AG04450 (cell line): ENCODE data around the gene EPS8L3. TPM values are rescaled to one million over a fixed set of nuclear protein-coding genes. Genes with fewer than 3 reads are reported as not detected.
A peak's percentile ranks its signal among the peaks of the same experiment; 100 is the strongest.
"Not testable (repeated sequence)": the region's sequence is repeated elsewhere in the genome, so short reads cannot be mapped to it uniquely, and the experiment has no call there.

Source experiments
- CTCF ChIA-PET: fragments of 300-600, 350-600 bp; formaldehyde crosslinking; extraction: SDS; loops from one replicate; lab custom pipeline; 2022; ENCODE audit warnings: antibody characterized with exemption, inconsistent platforms; lab: Charles Lee
- POLR2A ChIA-PET: fragments of 350-600 bp; formaldehyde crosslinking; extraction: SDS; loops from one replicate; lab custom pipeline; 2021; ENCODE audit warnings: antibody characterized with exemption, inconsistent platforms; lab: Yijun Ruan, JAX
- DNase-seq: peaks from one replicate; pipeline ENCODE4 v3.0.0-alpha.2; 2011; ENCODE audit warnings: low read depth, low spot score
- H3K27ac ChIP-seq: one replicate; pipeline ENCODE4 v1.5.1; 2012; ENCODE audit warnings: low read depth, low read length, control low read depth
- H3K27me3 ChIP-seq: one replicate; pipeline ENCODE4 v1.6.0; 2012; ENCODE audit warnings: low read length; ENCODE audit not compliant: control insufficient read depth, insufficient read depth
- H3K4me3 ChIP-seq: 2 replicates; pipeline ENCODE4 v1.5.1; 2011; ENCODE audit warnings: mild to moderate bottlenecking, low read depth, low read length, control low read depth
- H3K9me3 ChIP-seq: 2 replicates; pipeline ENCODE4 v1.5.1; 2012; ENCODE audit warnings: low read length; ENCODE audit not compliant: control insufficient read depth, insufficient read depth
- polyA plus RNA-seq: library from polyadenylated mRNA; depleted of rRNA; stranded (reverse); fragments of >200 nt; gene quantifications from 2 replicates; pipeline ENCODE4 v1.2.3, GENCODE V29; 2011
- TF ChIP-seq, protein P1 (sequence below): IDR thresholded peaks from 2 replicates; pipeline ENCODE4 v1.5.1; 2011; ENCODE audit warnings: low read depth, low read length, control low read depth, inconsistent platforms

The EPS8L3 gene
- polyA plus RNA-seq, 1 experiment = not detected

DNA sequence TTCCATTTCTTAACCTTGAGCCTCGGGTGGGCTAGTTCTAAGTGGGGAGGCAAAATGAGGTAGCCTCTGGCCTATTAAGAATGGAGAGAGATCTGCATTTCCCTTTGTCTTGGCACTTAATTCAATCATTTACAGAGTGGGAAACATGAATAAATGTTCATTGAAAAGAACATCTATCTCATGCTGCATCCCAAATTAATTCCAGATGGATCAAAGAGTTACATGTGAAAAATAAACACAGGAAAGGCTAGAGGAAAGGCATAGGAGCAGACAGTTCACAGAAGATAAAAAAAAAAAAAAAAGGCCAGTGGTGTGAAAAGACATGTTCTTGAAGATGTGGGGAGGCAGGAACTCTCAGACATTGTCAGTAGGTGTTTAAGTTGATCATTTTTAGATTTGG lies 35.7 kb upstream of the EPS8L3 start:
- Histone ChIP-seq H3K4me3 (no peak overlapping the region), H3K27ac (no peak overlapping the region), H3K9me3 (no peaks in the 10 kb centered on the region; the same call in 1 of the 2 replicates), H3K27me3 (no peaks in the 10 kb centered on the region)
- CTCF ChIA-PET = interaction anchor here (0.7 kb wide), 2 partner anchors 24 to 288 kb away, joined by 4 to 5 read pairs; no protein-coding TSS in a partner anchor
- no peak for DNase-seq
- TF ChIP-seq, protein P1, sequence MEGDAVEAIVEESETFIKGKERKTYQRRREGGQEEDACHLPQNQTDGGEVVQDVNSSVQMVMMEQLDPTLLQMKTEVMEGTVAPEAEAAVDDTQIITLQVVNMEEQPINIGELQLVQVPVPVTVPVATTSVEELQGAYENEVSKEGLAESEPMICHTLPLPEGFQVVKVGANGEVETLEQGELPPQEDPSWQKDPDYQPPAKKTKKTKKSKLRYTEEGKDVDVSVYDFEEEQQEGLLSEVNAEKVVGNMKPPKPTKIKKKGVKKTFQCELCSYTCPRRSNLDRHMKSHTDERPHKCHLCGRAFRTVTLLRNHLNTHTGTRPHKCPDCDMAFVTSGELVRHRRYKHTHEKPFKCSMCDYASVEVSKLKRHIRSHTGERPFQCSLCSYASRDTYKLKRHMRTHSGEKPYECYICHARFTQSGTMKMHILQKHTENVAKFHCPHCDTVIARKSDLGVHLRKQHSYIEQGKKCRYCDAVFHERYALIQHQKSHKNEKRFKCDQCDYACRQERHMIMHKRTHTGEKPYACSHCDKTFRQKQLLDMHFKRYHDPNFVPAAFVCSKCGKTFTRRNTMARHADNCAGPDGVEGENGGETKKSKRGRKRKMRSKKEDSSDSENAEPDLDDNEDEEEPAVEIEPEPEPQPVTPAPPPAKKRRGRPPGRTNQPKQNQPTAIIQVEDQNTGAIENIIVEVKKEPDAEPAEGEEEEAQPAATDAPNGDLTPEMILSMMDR = no peak
- POLR2A ChIA-PET = no interaction called here

GRCh38 chr1:109797303-109797595 lies 33.5 kb upstream of the EPS8L3 start:
- POLR2A ChIA-PET, DNase-seq, H3K27me3 ChIP-seq, H3K9me3 ChIP-seq, H3K4me3 ChIP-seq: not testable (repeated sequence)
- peak overlapping the region; percentile 57 for H3K27ac ChIP-seq
- CTCF ChIA-PET = interaction anchor here (1.5 kb wide), 1 partner anchor 187 kb away, joined by 7 read pairs; the partner anchor contains the start of gene AHCYL1

GRCh38 chr1:109796484-109797302 lies 33.0 kb upstream of the EPS8L3 start:
- peak overlapping the region; percentile 57 for H3K27ac ChIP-seq
- no peak overlapping the region for H3K4me3 ChIP-seq
- ChIA-PET POLR2A (no interaction called here), CTCF (interaction anchor here (1.0 to 1.5 kb wide), 2 partner anchors 20 to 188 kb away, joined by 3 to 7 read pairs; partner anchors contain the start of gene AHCYL1)
- H3K27me3 ChIP-seq = no peaks in the 10 kb centered on the region
- DNase-seq = no peak
- H3K9me3 ChIP-seq = no peaks in the 10 kb centered on the region
- TF ChIP-seq, protein P1 = no peak

- TF ChIP-seq, protein P1 = no peak
- Histone ChIP-seq H3K9me3 (no peaks in the 10 kb centered on the region), H3K27ac (no peak overlapping the region), H3K4me3 (no peak overlapping the region), H3K27me3 (no peaks in the 10 kb centered on the region)
- ChIA-PET POLR2A (interaction anchor here (0.6 kb wide), 1 partner anchor 169 kb away, joined by 3 read pairs; no protein-coding TSS in a partner anchor), CTCF (interaction anchor here (1.3 kb wide), 1 partner anchor 190 kb away, joined by 4 read pairs; the partner anchor contains the start of gene AHCYL1)
- no peak for DNase-seq
Measured at GRCh38 chr1:109794319-109795132, 30.8 kb upstream of the EPS8L3 start.

- TF ChIP-seq, protein P1 = no peak
- CTCF ChIA-PET = interaction anchor here (0.9 to 3.5 kb wide), 2 partner anchors 184 to 190 kb away, joined by 3 to 31 read pairs; partner anchors contain the start of gene AHCYL1
- no peaks in the 10 kb centered on the region for H3K9me3 ChIP-seq
- DNase-seq = no peak
- no peak overlapping the region for H3K4me3 ChIP-seq
- POLR2A ChIA-PET = interaction anchor here (0.6 to 2.3 kb wide), 2 partner anchors 170 to 191 kb away, joined by 3 to 14 read pairs; partner anchors contain the start of gene AHCYL1
- no peak overlapping the region for H3K27ac ChIP-seq
- no peaks in the 10 kb centered on the region for H3K27me3 ChIP-seq
Measured at GRCh38 chr1:109793486-109794318, 30.0 kb upstream of the EPS8L3 start.
